ENCODE results near the gene RNASEH2C.

DNA sequence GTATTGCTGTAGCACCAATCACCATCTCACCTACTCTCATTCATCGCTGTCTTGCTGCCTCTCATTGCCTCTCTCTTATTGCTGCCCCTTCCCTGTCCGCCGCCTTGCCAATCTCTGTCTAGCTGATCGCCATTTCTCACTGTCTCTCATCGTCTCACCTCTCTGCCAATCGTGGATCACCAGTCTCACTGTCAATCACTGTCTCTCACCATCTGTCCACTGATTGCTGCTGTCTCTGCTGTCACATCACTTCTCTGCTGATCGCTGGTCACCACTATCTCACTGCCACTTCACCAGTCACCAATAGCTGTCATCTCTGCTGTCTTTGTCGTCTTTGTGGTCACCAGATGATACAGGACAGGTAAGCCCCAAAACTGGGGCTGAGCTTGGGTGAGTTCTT lies 20.6 kb upstream of the RNASEH2C start:
- TF ChIP-seq, protein P1, sequence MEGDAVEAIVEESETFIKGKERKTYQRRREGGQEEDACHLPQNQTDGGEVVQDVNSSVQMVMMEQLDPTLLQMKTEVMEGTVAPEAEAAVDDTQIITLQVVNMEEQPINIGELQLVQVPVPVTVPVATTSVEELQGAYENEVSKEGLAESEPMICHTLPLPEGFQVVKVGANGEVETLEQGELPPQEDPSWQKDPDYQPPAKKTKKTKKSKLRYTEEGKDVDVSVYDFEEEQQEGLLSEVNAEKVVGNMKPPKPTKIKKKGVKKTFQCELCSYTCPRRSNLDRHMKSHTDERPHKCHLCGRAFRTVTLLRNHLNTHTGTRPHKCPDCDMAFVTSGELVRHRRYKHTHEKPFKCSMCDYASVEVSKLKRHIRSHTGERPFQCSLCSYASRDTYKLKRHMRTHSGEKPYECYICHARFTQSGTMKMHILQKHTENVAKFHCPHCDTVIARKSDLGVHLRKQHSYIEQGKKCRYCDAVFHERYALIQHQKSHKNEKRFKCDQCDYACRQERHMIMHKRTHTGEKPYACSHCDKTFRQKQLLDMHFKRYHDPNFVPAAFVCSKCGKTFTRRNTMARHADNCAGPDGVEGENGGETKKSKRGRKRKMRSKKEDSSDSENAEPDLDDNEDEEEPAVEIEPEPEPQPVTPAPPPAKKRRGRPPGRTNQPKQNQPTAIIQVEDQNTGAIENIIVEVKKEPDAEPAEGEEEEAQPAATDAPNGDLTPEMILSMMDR (IDR thresholded peaks at IDR 0.05) = no peak
- TF ChIP-seq POLR2A (IDR thresholded peaks at IDR 0.05) (no peak), EP300 (IDR thresholded peaks at IDR 0.05) (no peak)

Measured in ovary (tissue), 3 donors.